Uterus (tissue), 2 donors: ENCODE data around the gene HCFC1.

ENCODE experiments used
- CTCF ChIP-seq, 4 experiments: fragments of 200-600 bp in 2 of 4; fragments of 450-650 bp in 2 of 4; sonication (generic) in 2 of 4; IDR thresholded peaks; one replicate each; pipeline ENCODE4 v1.5.1; 2016 to 2019; ENCODE audit warnings: antibody characterized with exemption in 4 of 4, mild to moderate bottlenecking in 2 of 4, moderate library complexity in 1 of 4
- POLR2A ChIP-seq, 2 donors: fragments of 450-650 bp; IDR thresholded peaks; one replicate each; pipeline ENCODE4 v1.6.1; 2016; ENCODE audit warnings: antibody characterized with exemption in 2 of 2, mild to moderate bottlenecking in 1 of 2, moderate library complexity in 1 of 2

DNA sequence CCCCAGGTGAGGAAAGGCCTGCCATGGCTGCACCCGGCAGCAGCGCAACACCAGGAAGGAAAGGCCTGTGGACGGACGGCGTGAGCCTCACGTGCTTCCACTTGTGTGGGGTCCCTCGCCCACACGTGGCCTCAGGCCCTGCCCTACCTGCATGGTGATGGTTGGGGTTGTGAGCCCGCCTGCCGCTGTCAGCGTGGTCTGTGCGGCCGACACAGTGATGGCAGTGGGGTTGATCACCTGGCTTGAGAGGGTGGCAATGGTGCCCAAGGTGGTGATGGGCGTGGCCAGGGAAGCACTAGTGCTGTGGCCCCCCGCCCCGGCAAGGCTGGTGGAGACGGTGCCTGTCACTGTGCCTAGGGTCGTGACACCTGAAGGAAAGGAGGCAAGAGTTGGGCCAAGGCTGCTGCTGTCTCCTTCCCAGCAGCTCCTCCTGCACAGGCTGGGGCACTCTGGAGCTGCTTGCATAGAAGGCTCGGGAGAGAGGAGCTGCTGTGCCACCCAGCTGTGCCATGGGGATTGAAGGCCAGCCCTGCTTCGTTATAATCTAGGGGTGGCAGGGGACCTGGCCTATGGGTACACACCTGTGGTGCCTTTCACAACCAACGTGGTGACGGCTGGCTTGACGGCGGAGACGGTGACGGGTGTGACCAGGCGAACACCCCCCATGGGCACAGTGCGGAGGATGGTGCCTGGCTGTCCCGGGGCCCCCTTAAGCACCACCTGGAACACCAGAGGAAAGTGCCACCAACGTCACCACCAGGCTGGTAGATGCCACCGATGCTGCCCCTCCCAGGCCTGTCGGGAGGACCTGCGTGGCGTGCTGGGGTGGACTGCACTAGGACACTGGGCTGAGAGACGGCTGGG, 15.3 kb downstream of the HCFC1 start:
- TF ChIP-seq CTCF (IDR thresholded peaks at IDR 0.05): no peak
- TF ChIP-seq POLR2A (IDR thresholded peaks at IDR 0.05): no peak
